Fibroblast of lung (primary cell): ENCODE results near the gene TPST2. TPM values are rescaled to one million over a fixed set of nuclear protein-coding genes. Genes with fewer than 3 reads are reported as not detected.

Experiments
- DNase-seq, 2 donors: peaks; one replicate each; pipeline versions ENCODE4 v3.0.0 to v3.0.0-alpha.2; 2010; ENCODE audit warnings: low read depth in 2 of 2
- H2AFZ ChIP-seq: 2 replicates; pipeline ENCODE4 v1.5.1; 2012; ENCODE audit warnings: low read length, control low read depth, inconsistent platforms
- H3K27ac ChIP-seq: 2 replicates; pipeline ENCODE4 v1.5.1; 2011; ENCODE audit warnings: low read length, control low read depth; ENCODE audit not compliant: insufficient read depth
- H3K27me3 ChIP-seq: 2 replicates; pipeline ENCODE4 v1.5.1; 2011; ENCODE audit warnings: mild to moderate bottlenecking, low read length; ENCODE audit not compliant: control insufficient read depth, insufficient read depth
- H3K36me3 ChIP-seq: 2 replicates; pipeline ENCODE4 v1.5.1; 2011; ENCODE audit warnings: low read length; ENCODE audit not compliant: control insufficient read depth, insufficient read depth
- H3K4me1 ChIP-seq: 2 replicates; pipeline ENCODE4 v1.5.1; 2011; ENCODE audit warnings: low read length; ENCODE audit not compliant: control insufficient read depth, insufficient read depth; ENCODE audit errors: extremely low read depth
- H3K4me2 ChIP-seq: 2 replicates; pipeline ENCODE4 v1.5.1; 2011; ENCODE audit warnings: low read length, control low read depth; ENCODE audit not compliant: insufficient read depth; ENCODE audit errors: extremely low read depth
- H3K4me3 ChIP-seq, 4 experiments: fragments of 200-600 bp in 1 of 4; sonication (generic) in 1 of 4; replicated peaks in 1 of 4; 2 replicates each; pipeline ENCODE4 v1.5.1; 2011 to 2016; ENCODE audit warnings: low read length in 4 of 4, low read depth in 3 of 4, mild to moderate bottlenecking in 3 of 4, control low read depth in 2 of 4, inconsistent platforms in 1 of 4, mixed read lengths in 1 of 4; ENCODE audit not compliant: insufficient read depth in 1 of 4; ENCODE audit errors: control extremely low read depth in 1 of 4
- H3K79me2 ChIP-seq: 2 replicates; pipeline ENCODE4 v1.5.1; 2012; ENCODE audit warnings: mild to moderate bottlenecking, low read length, inconsistent platforms; ENCODE audit not compliant: control insufficient read depth, insufficient read depth
- H3K9ac ChIP-seq: 2 replicates; pipeline ENCODE4 v1.5.1; 2011; ENCODE audit warnings: mild to moderate bottlenecking, low read length, control low read depth; ENCODE audit not compliant: insufficient read depth
- H3K9me3 ChIP-seq: 2 replicates; pipeline ENCODE4 v1.5.1; 2012; ENCODE audit warnings: low read depth, low read length; ENCODE audit not compliant: control insufficient read depth, insufficient read depth
- H4K20me1 ChIP-seq: 2 replicates; pipeline ENCODE4 v1.5.1; 2011; ENCODE audit warnings: low read length; ENCODE audit not compliant: control insufficient read depth, insufficient read depth; ENCODE audit errors: extremely low read depth
- CTCF ChIP-seq, 2 donors: IDR thresholded peaks in 1 of 2; conservative IDR thresholded peaks in 1 of 2; 1 replicate in 1 of 2; 2 replicates in 1 of 2; pipeline ENCODE4 v1.5.1; 2011 to 2012; ENCODE audit warnings: low read length in 2 of 2, control low read depth in 1 of 2, inconsistent platforms in 1 of 2, low read depth in 1 of 2, mild to moderate bottlenecking in 1 of 2
- EZH2 ChIP-seq: IDR thresholded peaks from 2 replicates; pipeline ENCODE4 v1.5.1; 2012; ENCODE audit warnings: low read length, control low read depth, mild to moderate bottlenecking; ENCODE audit errors: missing control alignments
- polyA plus RNA-seq, 2 donors: library from polyadenylated mRNA; depleted of rRNA in 1 of 2; stranded (reverse) in 1 of 2; unstranded in 1 of 2; fragments of >200 nt; gene quantifications; 2 replicates each; pipeline ENCODE4 v1.2.1, GENCODE V29; 2011 to 2012; ENCODE audit warnings: missing spikeins in 1 of 2
- total RNA-seq: library from RNA; depleted of rRNA; stranded (reverse); fragments of >200 nt; gene quantifications from 2 replicates; pipeline ENCODE4 v1.2.1, GENCODE V29; 2014

TPST2 gene
- total and polyA plus RNA-seq, 2 donors (not counting 1 experiment from before 2014, with no cell fraction given) = 32.5 to 35.0 TPM

- no peak overlapping the region for H2AFZ ChIP-seq
- DNase-seq = no peak
- no peaks in the 10 kb centered on the region for H3K36me3 ChIP-seq
- no peaks in the 10 kb centered on the region for H3K79me2 ChIP-seq
- H3K4me1 ChIP-seq = no peaks in the 10 kb centered on the region
- no peak overlapping the region for H3K4me3 ChIP-seq
- no peaks in the 10 kb centered on the region for H3K9me3 ChIP-seq
- no peak overlapping the region for H3K27ac ChIP-seq
- H3K27me3 ChIP-seq = no peaks in the 10 kb centered on the region
- no peak overlapping the region for H3K9ac ChIP-seq
- H3K4me2 ChIP-seq = no peak overlapping the region
- no peak for TF ChIP-seq EZH2
- no peak for TF ChIP-seq CTCF (conservative IDR thresholded peaks at IDR 0.05 in 1 of 2, IDR thresholded peaks at IDR 0.05 in 1 of 2; ENCODE audit: low read depth in 1 of 2, low read length in 2 of 2)
- no peaks in the 10 kb centered on the region for H4K20me1 ChIP-seq
These were observed 40.2 kb upstream of the TPST2 start for GRCh38 chr22:26629988-26630761.

GRCh38 chr22:26624803-26625202 lies 34.9 kb upstream of the TPST2 start:
- TF ChIP-seq CTCF (conservative IDR thresholded peaks at IDR 0.05 in 1 of 2, IDR thresholded peaks at IDR 0.05 in 1 of 2; ENCODE audit: low read depth in 1 of 2, low read length in 2 of 2) (no peak), EZH2 (no peak)
- Histone ChIP-seq H2AFZ (no peak overlapping the region), H3K4me1 (no peaks in the 10 kb centered on the region), H3K79me2 (no peaks in the 10 kb centered on the region), H3K27me3 (peaks cover 6% of the 10 kb centered on the region), H3K9ac (no peak overlapping the region), H4K20me1 (no peaks in the 10 kb centered on the region), H3K27ac (no peak overlapping the region), H3K9me3 (no peaks in the 10 kb centered on the region), H3K4me2 (no peak overlapping the region), H3K36me3 (no peaks in the 10 kb centered on the region), H3K4me3 (no peak overlapping the region)
- DNase-seq = no peak

DNA sequence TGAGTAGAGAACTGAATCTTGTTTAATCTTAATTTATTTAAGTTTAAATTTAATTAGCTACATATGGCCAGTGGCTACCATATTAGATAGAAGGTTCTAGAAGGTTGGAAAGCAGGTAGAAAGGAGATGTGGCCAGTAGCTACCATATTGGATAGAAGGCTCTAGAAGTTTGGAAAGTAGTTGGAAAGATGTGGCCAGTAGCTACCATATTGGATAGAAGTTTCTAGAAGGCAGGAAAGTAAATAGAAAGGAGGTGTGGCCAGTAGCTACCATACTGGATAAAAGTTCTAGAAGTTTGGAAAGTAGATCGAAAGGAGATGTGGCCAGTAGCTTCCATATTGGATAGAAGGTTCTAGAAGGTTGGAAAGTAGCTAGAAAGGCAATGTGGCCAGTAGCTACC lies 34.1 kb upstream of the TPST2 start:
- H2AFZ ChIP-seq = no peak overlapping the region
- no peaks in the 10 kb centered on the region for H3K36me3 ChIP-seq
- no peak overlapping the region for H3K9ac ChIP-seq
- no peak overlapping the region for H3K4me3 ChIP-seq
- no peak overlapping the region for H3K4me2 ChIP-seq
- H4K20me1 ChIP-seq = no peaks in the 10 kb centered on the region
- TF ChIP-seq EZH2 (no peak), CTCF (conservative IDR thresholded peaks at IDR 0.05 in 1 of 2, IDR thresholded peaks at IDR 0.05 in 1 of 2; ENCODE audit: low read depth in 1 of 2, low read length in 2 of 2) (no peak)
- H3K9me3 ChIP-seq = no peaks in the 10 kb centered on the region
- DNase-seq = no peak
- no peak overlapping the region for H3K27ac ChIP-seq
- H3K4me1 ChIP-seq = no peaks in the 10 kb centered on the region
- peaks cover 6% of the 10 kb centered on the region for H3K27me3 ChIP-seq
- no peaks in the 10 kb centered on the region for H3K79me2 ChIP-seq
